B cell (primary cell): ENCODE data around the gene AUTS2. TPM values are rescaled to one million over a fixed set of nuclear protein-coding genes. Genes with fewer than 3 reads are reported as not detected.

ENCODE experiments used
- ATAC-seq: fragments of 200-7000 bp; cut with Tn5 transposase; one replicate; pipeline ENCODE4 v1.10.0; 2021; ENCODE audit warnings: low read depth, mild to moderate bottlenecking, moderate number of reproducible peaks, moderate library complexity
- CTCF ChIA-PET: fragments of 350-600 bp; sonication (Branson Sonifier 250); formaldehyde crosslinking; loops from one replicate; lab custom pipeline; 2021; ENCODE audit warnings: antibody characterized with exemption, inconsistent platforms; lab: Charles Lee
- POLR2A ChIA-PET: fragments of 350-600 bp; sonication (Branson Sonifier 250); formaldehyde crosslinking; loops from one replicate; lab custom pipeline; 2021; ENCODE audit warnings: antibody characterized with exemption; lab: Charles Lee
- DNase-seq: peaks from one replicate; pipeline ENCODE4 v3.0.0; 2013
- H2AFZ ChIP-seq: 2 replicates; pipeline ENCODE4 v1.6.1; 2012; ENCODE audit warnings: mild to moderate bottlenecking, low read depth, low read length; ENCODE audit not compliant: insufficient read depth, poor library complexity, severe bottlenecking
- H3K27ac ChIP-seq, 2 donors: 1 replicate in 1 of 2; 2 replicates in 1 of 2; pipeline ENCODE4 v1.5.1; 2012 to 2013; ENCODE audit warnings: low read length in 2 of 2, mild to moderate bottlenecking in 2 of 2, moderate library complexity in 1 of 2
- H3K27me3 ChIP-seq, 4 experiments: fragments of 200-600 bp in 1 of 4; sonication (generic) in 1 of 4; replicated peaks in 1 of 4; 1 replicate in 2 of 4; 2 replicates in 2 of 4; pipeline versions ENCODE4 v1.6.1 to v1.7.0; 2013 to 2016; ENCODE audit warnings: low read length in 3 of 4, mild to moderate bottlenecking in 2 of 4, mixed read lengths in 1 of 4, moderate library complexity in 1 of 4; ENCODE audit not compliant: insufficient read depth in 4 of 4, control insufficient read depth in 3 of 4; ENCODE audit errors: control extremely low read depth in 1 of 4
- H3K36me3 ChIP-seq, 2 experiments: replicated peaks in 1 of 2; 1 replicate in 1 of 2; 2 replicates in 1 of 2; pipeline versions ENCODE4 v1.6.1 to v1.7.1; 2013; ENCODE audit warnings: low read length in 1 of 2; ENCODE audit not compliant: insufficient read depth in 2 of 2, control insufficient read depth in 1 of 2; ENCODE audit errors: control extremely low read depth in 1 of 2, extremely low read depth in 1 of 2
- H3K4me1 ChIP-seq, 2 donors: fragments of 200-600 bp in 1 of 2; sonication (generic) in 1 of 2; 1 replicate in 1 of 2; 2 replicates in 1 of 2; pipeline versions ENCODE4 v1.5.1 to v1.6.1; 2013 to 2017; ENCODE audit warnings: low read length in 2 of 2; ENCODE audit not compliant: control insufficient read depth in 2 of 2, insufficient read depth in 2 of 2
- H3K4me2 ChIP-seq: replicated peaks from 2 replicates; pipeline ENCODE3; 2012; ENCODE audit warnings: mild to moderate bottlenecking, low read depth, low read length; ENCODE audit not compliant: poor library complexity, severe bottlenecking
- H3K4me3 ChIP-seq, 5 experiments: fragments of 200-600 bp in 1 of 5; sonication (generic) in 1 of 5; 1 replicate in 3 of 5; 2 replicates in 2 of 5; pipeline versions ENCODE4 v1.5.1 to v1.7.0; 2011 to 2016; ENCODE audit warnings: low read length in 4 of 5, mild to moderate bottlenecking in 4 of 5, low read depth in 2 of 5, control low read depth in 1 of 5, moderate library complexity in 1 of 5; ENCODE audit not compliant: insufficient read depth in 1 of 5; ENCODE audit errors: control extremely low read depth in 1 of 5, extremely low read depth in 1 of 5
- H3K79me2 ChIP-seq: fragments of 200-600 bp; sonication (generic); one replicate; pipeline ENCODE4 v1.6.0; 2016; ENCODE audit warnings: low read length; ENCODE audit not compliant: control insufficient read depth, insufficient read depth
- H3K9ac ChIP-seq: fragments of 200-600 bp; sonication (generic); 2 replicates; pipeline ENCODE4 v1.6.1; 2017; ENCODE audit warnings: mild to moderate bottlenecking, low read length, moderate library complexity
- H3K9me3 ChIP-seq, 3 donors: one replicate each; pipeline versions ENCODE4 v1.6.1 to v1.7.1; 2013; ENCODE audit warnings: low read length in 2 of 3; ENCODE audit not compliant: control insufficient read depth in 2 of 3, insufficient read depth in 1 of 3; ENCODE audit errors: control extremely low read depth in 1 of 3
- H4K20me1 ChIP-seq: 2 replicates; pipeline ENCODE4 v1.6.0; 2012; ENCODE audit warnings: mild to moderate bottlenecking, low read length; ENCODE audit not compliant: insufficient read depth, control insufficient read depth, poor library complexity, severe bottlenecking
- H3K27ac Mint-ChIP-seq: one replicate; pipeline ENCODE4 v1.8.0; 2021; ENCODE audit warnings: mixed read lengths
- H3K27me3 Mint-ChIP-seq: one replicate; pipeline ENCODE4 v1.8.0; 2021; ENCODE audit warnings: mixed read lengths
- H3K4me1 Mint-ChIP-seq: one replicate; pipeline ENCODE4 v1.8.0; 2021; ENCODE audit warnings: mixed read lengths
- H3K4me3 Mint-ChIP-seq: one replicate; pipeline ENCODE4 v1.8.0; 2021; ENCODE audit warnings: mixed read lengths
- H3K9me3 Mint-ChIP-seq: one replicate; pipeline ENCODE4 v1.8.0; 2022; ENCODE audit warnings: mixed read lengths; ENCODE audit not compliant: insufficient read depth
- EZH2 ChIP-seq: IDR thresholded peaks from 2 replicates; pipeline ENCODE4 v1.6.1; 2012; ENCODE audit warnings: borderline replicate concordance, low read depth, mild to moderate bottlenecking, moderate library complexity, low read length; ENCODE audit not compliant: insufficient read depth, poor library complexity, severe bottlenecking
- WGBS: methylation state at CpG from one replicate; pipeline ENCODE4 v1.1.5; 2013; ENCODE audit warnings: missing lambda C conversion rate; ENCODE audit not compliant: insufficient coverage; 5-methylcytosine and 5-hydroxymethylcytosine counted together
- intact Hi-C: fragments of 100-400 bp; cut with micrococcal nuclease; formaldehyde crosslinking; loops from one replicate; pipeline ENCODE4 v1.10.0; 2022
- polyA plus RNA-seq: library from polyadenylated mRNA; depleted of rRNA; stranded (reverse); fragments of >200 nt; gene quantifications from 2 replicates; pipeline ENCODE4 v1.2.3, GENCODE V29; 2012
- total RNA-seq, 2 donors: library from RNA; stranded (reverse); fragments of 120-200 nt in 1 of 2; gene quantifications; 1 replicate in 1 of 2; 2 replicates in 1 of 2; pipeline versions ENCODE4 v1.2.3 to v1.2.4, GENCODE V29; 2013 to 2022
- TF ChIP-seq, protein P1 (sequence below): fragments of 200-600 bp; IDR thresholded peaks from one replicate; pipeline ENCODE4 v1.8.0; 2022; ENCODE audit warnings: antibody characterized with exemption, mild to moderate bottlenecking

Gene AUTS2
- total and polyA plus RNA-seq, 2 donors (not counting 1 experiment from before 2014, with no cell fraction given): 22.3 to 35.0 TPM

DNA sequence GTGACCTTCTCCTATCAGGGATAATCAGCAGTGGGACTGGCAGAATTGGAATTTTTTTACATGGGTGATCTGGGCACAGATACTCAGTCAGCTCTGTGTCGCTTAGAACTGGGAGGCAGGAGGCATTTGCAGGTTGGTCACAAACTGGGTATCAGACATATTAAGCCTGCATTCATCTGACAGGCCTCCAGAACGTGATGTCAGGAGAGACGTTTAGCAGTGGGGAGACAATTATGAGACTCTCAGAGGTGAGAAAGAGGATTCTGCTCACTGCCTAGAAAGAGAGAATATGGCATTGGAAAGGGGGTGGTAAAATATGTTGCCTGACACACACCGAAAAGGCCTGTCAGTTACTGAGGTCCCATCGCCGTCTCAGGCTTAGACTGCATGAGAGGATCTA, 816.1 kb downstream of the AUTS2 start:
- no peaks in the 10 kb centered on the region for H3K36me3 ChIP-seq
- ATAC-seq: no peak
- H2AFZ ChIP-seq: no peak overlapping the region
- no peaks in the 10 kb centered on the region for H4K20me1 ChIP-seq
- POLR2A ChIA-PET: no interaction called here
- DNase-seq: no peak
- CTCF ChIA-PET: no interaction called here
- H3K4me1 Mint-ChIP-seq: peaks cover 42% of the 10 kb centered on the region
- no peak overlapping the region for H3K27ac Mint-ChIP-seq
- H3K9me3 ChIP-seq: no peaks in the 10 kb centered on the region
- no peaks in the 10 kb centered on the region for H3K9me3 Mint-ChIP-seq
- 94% methylated on average over 6 of the region's 6 CpGs for WGBS
- no peak for TF ChIP-seq EZH2
- TF ChIP-seq, protein P1, sequence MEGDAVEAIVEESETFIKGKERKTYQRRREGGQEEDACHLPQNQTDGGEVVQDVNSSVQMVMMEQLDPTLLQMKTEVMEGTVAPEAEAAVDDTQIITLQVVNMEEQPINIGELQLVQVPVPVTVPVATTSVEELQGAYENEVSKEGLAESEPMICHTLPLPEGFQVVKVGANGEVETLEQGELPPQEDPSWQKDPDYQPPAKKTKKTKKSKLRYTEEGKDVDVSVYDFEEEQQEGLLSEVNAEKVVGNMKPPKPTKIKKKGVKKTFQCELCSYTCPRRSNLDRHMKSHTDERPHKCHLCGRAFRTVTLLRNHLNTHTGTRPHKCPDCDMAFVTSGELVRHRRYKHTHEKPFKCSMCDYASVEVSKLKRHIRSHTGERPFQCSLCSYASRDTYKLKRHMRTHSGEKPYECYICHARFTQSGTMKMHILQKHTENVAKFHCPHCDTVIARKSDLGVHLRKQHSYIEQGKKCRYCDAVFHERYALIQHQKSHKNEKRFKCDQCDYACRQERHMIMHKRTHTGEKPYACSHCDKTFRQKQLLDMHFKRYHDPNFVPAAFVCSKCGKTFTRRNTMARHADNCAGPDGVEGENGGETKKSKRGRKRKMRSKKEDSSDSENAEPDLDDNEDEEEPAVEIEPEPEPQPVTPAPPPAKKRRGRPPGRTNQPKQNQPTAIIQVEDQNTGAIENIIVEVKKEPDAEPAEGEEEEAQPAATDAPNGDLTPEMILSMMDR: no peak
- no peak overlapping the region for H3K4me2 ChIP-seq
- H3K79me2 ChIP-seq: no peaks in the 10 kb centered on the region
- H3K4me3 Mint-ChIP-seq: no peak overlapping the region
- intact Hi-C loops: no loop called here
- H3K4me3 ChIP-seq: no peak overlapping the region
- H3K4me1 ChIP-seq: peaks cover 30 to 35% of the 10 kb centered on the region in 2 donors
- no peak overlapping the region for H3K27ac ChIP-seq
- H3K9ac ChIP-seq: no peak overlapping the region
- H3K27me3 ChIP-seq: no peaks in the 10 kb centered on the region
- no peaks in the 10 kb centered on the region for H3K27me3 Mint-ChIP-seq

DNA sequence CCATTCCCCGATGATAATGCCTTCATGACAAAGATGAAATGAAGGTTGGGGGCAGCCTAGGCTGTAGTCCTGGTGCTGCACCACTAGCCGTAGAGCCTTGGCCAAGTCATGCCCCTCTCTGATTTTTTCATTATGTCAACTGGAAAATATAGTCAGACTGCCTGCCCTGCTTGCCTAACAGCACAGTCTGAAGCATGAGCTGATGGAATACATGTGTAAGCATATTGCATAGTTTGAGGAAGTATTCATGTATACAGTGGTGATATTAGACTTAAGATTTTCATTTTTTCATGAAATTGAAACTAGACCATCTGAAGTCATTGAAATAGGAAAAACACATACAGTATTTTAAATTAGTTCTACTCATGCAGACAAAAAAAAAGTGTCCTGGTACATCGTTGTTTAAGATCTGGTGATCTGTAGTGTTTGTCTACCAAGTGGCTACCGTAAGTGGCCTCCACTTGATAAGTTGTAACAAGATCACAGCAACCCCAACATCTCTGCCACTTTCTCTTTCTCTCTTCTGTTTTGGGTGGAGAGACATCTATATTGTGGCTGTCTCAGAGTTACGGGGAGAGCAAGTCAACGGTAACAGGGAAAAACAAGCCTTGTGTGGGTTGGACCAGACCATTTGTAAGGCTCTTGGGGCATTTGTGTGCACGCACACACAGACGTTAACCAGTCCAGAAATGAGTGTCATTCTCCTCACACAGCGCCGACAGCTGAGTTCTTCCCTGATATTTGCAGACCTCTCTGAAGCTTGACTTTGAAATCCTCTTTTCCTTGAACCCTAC, 817.1 kb downstream of the AUTS2 start:
- Histone ChIP-seq H4K20me1 (no peaks in the 10 kb centered on the region), H3K9ac (no peak overlapping the region), H3K4me1 (peaks cover 22 to 25% of the 10 kb centered on the region in 2 donors), H3K4me3 (no peak overlapping the region), H3K36me3 (no peaks in the 10 kb centered on the region), H3K4me2 (peak overlapping the region; percentile 27), H2AFZ (no peak overlapping the region), H3K27me3 (no peaks in the 10 kb centered on the region), H3K27ac (no peak overlapping the region), H3K9me3 (no peaks in the 10 kb centered on the region), H3K79me2 (no peaks in the 10 kb centered on the region)
- no peak for DNase-seq
- no peak for TF ChIP-seq EZH2
- TF ChIP-seq, protein P1: no peak
- Mint-ChIP-seq H3K27me3 (no peaks in the 10 kb centered on the region), H3K27ac (peak overlapping the region; percentile 66), H3K4me1 (peaks cover 33% of the 10 kb centered on the region), H3K4me3 (peak overlapping the region; percentile 59), H3K9me3 (no peaks in the 10 kb centered on the region)
- intact Hi-C loops: no loop called here
- ChIA-PET CTCF (no interaction called here), POLR2A (no interaction called here)
- 71% methylated on average over 4 of the region's 10 CpGs for WGBS
- ATAC-seq: peak; percentile 18
